HG03460 (cell line): Measurements from ENCODE around the gene MPV17L2.
A peak's percentile ranks its signal among the peaks of the same experiment; 100 is the strongest.

Experiments used
- ATAC-seq: cut with Tn5 transposase; IDR thresholded peaks from one replicate; pipeline ENCODE4 v1.9.1; 2021; ENCODE audit not compliant: unreplicated experiment

Gene MPV17L2

DNA sequence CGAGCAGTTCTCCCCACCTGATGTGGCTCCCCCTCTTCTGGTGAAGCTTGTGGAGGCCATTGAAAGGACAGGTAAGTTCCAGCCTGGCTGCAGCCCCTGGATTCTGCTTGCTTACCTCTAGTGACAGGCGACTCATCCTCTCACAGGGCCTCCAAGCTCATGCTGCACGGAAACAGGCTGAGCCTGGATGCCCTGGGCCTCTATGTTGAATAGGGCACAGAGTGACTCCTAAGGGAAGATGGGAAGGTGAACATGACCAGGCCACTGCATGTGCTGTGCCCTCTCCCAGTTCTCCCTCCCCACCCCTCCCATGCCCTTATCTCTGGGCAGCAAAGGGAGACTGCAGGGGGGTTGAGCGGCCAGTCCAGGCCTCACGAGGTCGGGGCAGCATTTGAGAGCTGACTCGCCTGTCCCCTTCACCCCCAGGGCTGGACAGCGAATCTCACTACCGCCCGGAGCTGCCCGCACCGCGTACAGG, 32.5 kb upstream of the MPV17L2 start:
- ATAC-seq: no peak

DNA sequence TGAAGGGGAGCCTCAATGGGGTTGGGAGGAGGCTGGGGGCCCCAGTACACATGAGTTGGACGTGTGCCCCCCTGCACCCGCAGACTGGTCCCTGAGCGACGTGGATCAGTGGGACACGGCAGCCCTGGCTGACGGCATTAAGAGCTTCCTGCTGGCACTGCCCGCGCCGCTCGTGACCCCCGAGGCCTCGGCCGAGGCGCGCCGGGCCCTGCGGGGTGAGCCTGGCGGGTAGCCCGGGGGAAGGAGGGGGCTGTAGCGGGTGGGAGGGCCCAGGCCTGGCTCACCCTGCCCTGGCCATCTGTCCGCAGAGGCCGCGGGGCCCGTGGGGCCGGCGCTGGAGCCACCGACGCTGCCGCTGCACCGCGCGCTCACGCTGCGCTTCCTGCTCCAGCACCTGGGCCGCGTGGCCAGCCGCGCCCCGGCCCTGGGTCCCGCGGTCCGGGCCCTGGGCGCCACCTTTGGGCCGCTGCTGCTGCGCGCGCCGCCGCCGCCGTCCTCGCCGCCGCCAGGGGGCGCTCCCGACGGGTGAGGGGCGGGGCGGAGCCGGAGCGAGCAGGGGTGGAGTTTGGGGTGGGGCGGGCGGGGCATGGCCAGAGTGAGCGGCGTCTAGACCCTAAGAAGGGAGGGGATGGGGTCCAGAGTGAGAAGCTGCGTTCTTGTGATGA, 31.9 kb upstream of the MPV17L2 start:
- ATAC-seq: no peak

DNA sequence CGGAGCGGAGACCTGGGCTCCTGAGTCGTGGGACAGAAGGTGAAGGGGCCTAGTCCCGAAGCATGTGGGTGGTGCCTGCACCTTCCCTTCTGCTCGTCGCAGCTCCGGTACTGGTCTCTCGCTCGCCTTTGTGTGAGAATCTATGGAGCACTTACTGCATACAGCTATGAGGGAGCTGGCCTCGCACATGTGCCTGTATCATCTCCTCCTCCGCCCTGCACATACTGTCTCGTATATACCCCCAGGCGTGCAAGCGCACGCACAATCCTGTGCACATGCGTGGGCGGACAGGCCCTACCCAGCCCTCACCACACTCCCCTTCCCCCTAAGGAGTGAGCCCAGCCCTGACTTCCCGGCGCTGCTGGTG, 31.4 kb upstream of the MPV17L2 start:
- ATAC-seq: no peak

DNA sequence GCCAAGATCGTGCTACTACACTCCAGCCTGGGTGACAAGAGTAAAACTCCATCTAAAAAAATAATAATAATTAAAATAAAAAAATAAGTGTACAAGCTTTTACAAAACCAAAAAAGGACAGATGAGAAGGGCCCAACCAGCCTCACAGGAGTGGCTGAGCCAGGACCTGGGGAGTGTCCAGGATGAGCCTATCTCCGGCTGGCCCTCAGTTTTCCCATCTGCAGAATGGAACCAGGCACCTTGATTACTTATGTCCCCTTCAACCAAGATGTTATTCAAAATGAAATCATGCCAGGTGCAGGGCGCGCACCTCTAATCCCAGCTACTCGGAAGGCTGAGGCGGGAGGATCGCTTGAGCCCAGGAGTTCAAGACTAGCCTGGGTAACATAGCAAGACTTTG, 28.9 kb upstream of the MPV17L2 start:
- no peak for ATAC-seq

DNA sequence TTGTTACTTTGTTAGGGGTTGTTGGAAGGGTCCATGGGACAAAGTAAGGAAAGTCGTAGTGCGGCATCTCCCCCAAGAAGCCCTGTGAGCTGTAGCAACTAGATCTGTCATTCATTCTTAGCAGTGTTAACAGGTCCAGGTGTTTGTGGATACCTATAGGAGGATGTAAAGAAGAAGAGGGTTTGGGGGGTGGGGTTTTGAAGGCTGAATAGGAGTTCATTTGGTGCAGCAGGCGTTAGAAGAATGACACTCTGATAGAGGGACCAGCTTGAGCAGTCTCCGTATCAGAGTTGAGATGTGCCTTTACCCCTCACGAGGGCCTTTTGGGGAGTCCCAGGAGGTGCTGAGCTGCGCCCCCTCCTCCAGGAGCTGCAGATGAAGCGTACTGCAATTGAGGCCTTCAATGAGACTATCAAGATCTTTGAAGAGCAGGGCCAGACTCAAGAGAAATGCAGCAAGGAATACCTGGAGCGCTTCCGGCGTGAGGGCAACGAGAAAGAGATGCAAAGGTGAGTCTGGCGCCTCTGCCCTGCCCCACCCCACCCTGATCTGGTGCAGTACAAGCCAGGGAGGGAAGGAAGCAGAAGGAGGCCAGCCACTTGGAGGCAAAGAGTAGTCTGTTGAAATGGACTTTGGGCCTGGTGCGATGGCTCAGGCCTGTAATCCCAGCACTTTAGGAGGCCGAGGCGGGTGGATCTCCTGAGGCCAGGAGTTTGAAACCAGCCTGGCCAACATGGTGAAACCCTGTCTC, 27.0 kb upstream of the MPV17L2 start:
- no peak for ATAC-seq

DNA sequence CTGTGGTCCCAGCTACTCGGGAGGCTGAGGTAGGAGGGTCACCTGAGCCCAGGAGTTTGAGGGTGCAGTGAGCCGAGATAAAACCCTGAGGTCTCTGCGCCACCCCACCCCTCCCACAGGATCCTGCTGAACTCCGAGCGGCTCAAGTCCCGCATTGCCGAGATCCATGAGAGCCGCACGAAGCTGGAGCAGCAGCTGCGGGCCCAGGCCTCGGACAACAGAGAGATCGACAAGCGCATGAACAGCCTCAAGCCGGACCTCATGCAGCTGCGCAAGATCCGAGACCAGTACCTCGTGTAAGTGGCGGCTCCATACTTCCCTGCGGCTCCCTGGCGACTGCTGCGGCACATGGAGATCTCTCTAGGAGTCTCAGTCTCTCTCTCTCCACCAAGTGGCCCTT, 26.0 kb upstream of the MPV17L2 start:
- ATAC-seq: no peak

DNA sequence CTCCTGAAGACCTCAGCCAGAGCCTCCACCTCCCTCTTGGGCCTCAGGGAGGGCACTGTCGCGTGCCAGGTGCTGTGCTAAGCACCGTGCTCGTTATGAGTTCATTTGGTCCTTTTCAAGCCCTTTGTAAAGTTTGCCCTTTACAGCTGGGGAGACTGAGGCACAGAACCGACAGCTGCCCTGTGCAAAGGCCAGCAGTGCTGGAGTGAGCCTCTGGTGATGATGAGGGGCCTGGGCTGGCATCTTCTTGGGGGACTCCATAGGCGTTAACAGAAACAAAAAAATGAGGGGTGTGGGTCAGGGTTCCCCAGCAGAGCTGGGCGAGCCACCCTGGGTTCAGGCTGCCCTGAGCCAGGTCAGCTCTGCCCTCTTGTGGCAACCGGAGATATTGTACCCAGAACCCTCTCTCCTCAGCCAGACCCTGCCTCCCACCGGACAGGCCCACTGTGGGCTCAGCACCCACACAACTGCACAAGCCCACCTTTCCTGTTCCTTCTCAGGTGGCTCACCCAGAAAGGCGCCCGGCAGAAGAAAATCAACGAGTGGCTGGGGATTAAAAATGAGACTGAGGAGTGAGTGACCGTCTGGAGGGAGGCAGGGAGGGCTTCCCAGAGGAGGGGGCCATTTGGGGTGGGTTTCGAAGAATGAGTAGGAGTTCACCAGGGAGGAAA, 24.9 kb upstream of the MPV17L2 start:
- ATAC-seq: no peak

DNA sequence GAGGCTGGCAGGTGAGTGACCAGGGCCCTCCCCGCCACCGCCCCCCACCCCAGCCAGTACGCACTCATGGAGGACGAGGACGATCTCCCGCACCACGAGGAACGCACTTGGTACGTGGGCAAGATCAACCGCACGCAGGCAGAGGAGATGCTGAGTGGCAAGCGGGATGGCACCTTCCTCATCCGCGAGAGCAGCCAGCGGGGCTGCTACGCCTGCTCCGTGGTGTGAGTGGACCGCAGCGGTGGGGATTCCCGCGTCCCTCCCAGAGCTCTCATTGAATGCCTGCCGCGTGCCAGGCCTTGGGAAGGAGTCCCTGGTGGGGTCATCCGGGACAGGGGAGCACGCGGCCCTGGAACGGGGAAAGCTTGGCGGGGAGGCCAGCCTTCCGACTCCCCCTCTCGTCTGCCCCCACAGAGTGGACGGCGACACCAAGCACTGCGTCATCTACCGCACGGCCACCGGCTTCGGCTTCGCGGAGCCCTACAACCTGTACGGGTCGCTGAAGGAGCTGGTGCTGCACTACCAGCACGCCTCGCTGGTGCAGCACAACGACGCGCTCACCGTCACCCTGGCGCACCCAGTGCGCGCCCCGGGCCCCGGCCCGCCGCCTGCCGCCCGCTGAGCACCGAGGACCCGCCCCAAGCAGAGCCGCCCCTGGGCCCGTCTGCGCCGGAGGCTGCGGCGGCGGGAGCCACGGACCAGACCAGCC, 24.2 kb upstream of the MPV17L2 start:
- no peak for ATAC-seq

DNA sequence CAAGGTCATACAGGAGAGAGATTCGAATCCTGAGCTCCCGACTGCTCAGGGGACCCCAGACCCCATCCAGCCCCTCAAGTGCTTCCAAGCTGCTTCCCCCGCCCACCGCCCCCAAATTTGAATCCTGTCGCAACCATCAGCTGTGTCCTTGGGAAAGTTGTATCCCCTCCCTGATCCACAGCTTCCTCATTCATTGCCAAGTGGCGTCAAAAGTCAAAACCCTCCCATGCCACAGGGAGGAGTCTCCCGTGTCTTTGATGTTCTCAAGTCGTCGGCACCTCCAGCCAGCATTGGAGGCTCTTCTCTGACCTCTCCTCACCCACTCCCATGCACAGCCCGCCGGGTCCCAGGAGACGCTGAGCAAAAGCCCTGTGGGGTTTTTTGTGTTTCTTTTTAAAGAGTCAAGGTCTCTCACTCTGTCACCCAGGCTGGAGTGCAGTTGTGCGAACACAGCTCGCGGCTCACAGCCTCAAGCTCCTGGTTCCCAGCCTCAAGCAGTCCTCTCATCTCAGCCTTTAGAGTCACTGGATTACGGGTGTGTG, 22.2 kb upstream of the MPV17L2 start:
- ATAC-seq: peak; percentile 28

DNA sequence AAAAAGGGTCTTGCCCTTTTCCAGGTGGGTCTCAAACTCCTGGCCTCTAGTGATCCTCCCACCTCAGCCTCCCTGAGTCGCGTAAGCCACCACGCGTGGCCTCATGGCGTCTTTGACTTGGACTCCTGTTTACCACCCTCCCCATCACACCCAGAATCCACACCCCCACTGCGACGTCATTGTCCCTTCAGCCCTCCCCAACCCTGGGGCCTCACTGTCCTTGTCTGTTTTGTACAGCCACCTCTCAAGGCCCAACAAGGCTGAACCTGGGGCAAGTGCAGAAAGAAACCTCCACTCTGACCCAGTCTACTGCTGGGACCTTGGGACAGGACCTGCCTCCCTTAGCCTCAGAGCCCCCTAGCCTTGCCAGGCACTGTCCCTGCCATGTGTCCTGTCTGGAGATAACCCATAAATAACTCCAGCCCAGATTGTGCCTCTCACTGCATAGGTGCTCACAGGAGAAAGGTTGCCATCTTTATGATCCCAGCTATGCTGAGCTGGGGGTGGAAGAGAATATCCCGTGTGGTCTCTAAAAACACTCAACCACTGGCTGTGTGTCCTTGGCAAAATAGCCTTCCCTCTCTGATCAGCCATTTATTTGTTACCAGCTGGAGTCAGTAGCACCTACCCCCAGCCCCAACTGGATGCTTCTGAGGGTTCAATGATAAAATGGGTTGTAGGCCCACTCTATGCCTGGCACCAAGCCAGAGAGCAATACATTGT, 21.3 kb upstream of the MPV17L2 start:
- ATAC-seq: no peak

DNA sequence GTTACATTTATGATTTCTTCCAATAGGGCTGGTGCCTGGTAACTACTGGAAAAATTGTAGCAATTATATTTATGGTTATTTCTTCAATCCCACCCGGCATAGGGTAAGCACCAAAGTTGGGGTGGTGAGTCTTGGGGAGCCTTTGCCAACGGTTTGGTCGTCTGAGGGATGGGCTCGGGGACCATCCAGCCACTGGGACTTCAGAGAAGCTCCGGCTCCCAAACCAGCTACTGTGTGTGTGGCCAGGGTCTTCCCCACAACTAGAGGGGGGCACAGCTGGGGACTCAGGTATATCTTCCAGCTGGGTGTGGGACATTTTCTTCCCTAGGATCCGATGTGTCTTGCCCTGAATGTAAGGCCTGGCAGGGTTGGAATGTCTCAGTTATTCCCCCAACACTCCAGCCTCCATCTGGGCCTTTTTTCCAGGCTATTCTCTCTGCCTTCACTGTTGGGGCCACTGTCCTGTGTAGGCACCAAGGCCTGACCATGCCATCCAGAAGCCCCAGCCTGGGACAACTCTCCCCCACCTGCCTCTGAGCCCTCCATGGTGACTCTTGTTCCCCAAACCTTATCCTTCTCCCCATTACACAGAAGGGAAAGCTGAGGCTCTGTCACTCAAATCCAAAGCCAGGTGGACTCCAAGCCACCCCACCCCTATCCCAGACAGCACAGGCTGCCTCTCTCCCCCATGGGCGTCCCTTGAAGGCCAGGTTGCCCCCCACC, 20.5 kb upstream of the MPV17L2 start:
- no peak for ATAC-seq

DNA sequence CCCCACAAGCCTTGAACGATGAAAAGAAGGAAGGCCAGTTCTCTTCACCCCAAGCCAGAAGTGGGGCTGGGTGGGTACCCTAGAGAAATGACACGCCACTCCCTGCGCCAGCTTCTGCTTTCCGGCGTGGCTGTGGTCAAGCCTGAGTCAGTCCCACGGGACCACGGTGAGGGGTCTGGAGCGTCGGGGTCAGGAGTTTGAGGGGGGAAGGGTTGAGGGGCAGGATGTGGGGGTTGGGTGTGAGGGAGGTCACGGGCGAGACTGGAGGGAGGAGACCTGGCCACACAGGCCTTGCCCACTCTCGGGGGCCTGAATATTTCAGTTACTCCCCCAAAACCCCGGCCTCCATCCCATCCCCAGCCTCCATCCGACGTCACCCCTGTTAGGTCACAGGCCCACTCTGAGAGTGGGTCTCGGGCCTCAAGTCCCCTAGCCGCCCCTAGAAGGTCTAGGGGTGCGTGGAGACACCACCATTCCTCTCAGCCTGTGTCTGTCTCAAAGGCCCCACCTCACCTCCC, 19.9 kb upstream of the MPV17L2 start:
- ATAC-seq: no peak

DNA sequence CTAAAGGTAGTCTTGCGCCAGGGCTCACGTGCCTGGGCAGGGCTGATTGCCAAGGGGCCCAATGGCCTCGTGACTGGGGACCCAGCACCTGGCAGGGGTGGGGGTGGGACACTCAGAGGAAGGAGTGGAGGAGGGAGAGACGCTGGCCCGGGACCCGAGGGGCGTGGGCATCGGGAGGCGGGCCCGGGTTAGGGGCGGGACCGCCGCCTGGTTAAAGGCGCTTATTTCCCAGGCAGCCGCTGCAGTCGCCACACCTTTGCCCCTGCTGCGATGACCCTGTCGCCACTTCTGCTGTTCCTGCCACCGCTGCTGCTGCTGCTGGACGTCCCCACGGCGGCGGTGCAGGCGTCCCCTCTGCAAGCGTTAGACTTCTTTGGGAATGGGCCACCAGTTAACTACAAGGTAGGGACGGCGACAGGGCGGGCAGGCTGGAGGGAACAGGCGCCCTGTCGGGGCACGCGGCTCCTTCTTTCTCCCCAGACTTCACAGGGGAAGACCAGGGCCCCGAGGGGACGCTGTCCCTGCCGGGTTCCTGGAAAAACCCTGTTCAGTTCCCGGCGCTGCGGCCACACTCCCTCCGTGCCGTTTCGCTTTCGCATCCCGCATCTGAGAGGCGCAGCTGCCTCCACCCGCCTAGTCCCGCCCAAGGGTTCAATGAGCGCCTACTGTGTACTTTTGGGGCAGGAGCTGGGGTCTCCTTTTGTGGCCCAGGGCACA, 19.3 kb upstream of the MPV17L2 start, which contains the start of gene IFI30:
IFI30 (plus strand) TSS at position 242 of the 717 bp plus-strand sequence; CDS start at position 271, 29 bp downstream.
- ATAC-seq: peak; percentile 40

DNA sequence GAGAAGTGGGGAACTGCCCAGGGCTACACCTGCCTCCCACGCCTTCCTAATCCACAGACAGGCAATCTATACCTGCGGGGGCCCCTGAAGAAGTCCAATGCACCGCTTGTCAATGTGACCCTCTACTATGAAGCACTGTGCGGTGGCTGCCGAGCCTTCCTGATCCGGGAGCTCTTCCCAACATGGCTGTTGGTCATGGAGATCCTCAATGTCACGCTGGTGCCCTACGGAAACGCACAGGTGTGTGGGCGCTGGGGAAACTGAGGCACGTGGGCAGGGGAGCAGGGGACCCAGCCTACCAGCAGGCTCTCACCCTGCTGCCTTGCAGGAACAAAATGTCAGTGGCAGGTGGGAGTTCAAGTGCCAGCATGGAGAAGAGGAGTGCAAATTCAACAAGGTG, 18.0 kb upstream of the MPV17L2 start:
- no peak for ATAC-seq

DNA sequence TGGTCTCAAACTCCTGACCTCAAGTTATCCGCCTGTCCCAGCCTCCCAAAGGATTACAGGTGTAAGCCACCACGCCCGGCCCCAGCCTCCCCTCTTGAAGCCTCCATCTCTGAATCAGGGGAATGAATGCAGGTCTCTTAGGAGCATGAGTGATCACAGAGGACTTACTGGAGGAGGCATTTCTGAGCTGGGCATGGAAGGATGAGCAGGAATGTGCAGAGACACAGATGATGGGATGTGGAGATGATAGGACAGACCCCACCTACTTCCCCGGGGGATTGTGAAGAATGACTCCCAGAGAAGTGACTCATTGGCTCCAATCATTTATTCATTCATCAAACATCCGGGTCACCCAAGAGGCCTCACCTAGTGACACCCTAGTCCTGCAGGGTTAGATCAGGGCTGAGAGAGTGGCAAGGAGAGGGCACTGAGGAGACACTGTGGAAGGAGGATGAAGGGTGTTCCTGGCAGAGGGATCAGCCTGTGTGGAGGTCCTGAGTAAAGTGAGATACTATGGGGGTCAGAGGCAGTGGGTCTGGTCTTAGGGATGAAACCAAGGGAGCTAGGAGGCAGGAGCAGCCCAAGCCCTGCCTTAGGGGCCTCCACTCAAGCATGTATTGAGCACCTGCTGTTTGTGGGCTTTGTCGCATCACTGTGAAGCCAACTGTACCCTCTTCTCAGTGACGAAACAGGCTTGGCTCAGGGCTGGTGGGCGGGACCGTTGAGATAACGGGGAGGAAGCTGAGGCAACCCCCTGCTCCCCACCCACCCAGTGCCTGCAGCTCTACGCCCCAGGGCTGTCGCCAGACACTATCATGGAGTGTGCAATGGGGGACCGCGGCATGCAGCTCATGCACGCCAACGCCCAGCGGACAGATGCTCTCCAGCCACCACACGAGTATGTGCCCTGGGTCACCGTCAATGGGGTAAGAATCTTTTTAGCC, 16.4 kb upstream of the MPV17L2 start:
- no peak for ATAC-seq

DNA sequence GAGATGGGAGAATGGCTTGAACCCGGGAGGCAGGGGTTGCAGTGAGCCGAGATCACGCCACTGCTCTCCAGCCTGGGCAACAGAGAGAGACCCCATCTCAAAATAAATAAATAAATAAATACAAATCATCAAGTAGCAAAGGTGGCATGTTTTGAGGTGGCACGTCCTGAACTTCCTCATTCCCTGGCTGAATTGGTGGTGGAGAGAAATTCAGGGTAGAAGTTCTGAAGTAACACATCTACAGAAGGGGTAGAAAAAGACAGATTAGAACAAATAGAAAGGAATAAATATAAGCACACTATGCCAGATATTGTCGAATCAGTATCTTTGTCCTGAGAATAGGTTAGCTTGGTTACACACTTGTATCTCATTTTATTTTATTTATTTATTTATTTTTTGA, 13.1 kb upstream of the MPV17L2 start:
- no peak for ATAC-seq

DNA sequence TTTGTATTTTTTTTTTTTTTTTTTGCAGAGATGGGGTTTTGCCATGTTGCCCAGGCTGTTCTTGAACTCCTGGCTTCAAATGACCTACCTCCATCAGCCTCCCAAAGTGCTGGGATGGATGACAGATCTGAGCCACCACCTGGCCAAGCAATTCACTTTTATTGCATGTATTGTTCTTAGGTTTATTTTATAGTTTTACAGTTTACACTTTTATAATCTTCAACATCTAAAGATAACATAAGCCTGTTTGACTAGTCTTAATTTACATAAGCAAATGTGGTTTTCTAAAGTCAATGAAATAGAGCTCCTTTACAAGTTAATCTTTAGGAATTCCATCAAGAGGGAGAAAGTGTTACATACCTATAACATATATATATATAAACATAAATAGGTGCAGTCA, 9.5 kb upstream of the MPV17L2 start:
- no peak for ATAC-seq

DNA sequence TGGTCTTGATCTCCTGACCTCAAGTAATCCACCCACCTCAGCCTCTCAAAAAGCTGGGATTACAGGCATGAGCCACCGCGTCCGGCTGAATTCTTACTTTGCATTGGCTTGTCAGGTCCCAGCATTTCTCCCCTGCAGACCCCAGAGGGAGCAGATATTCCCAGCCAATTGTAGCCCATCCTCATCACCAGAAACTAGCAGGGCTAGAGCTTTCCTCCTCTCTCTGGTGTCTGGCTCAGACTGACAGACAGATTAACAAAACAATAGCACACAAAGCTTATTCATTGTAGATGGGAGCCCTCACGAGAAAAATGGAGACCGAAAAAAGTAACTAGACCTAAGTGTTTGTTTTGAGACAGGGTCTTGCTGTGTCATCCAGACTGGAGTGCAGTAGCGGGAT, 7.5 kb upstream of the MPV17L2 start:
- no peak for ATAC-seq
